K562 (cell line): ENCODE results near the gene VAC14. TPM values are rescaled to one million over a fixed set of nuclear protein-coding genes. Genes with fewer than 3 reads are reported as not detected.
A peak's percentile ranks its signal among the peaks of the same experiment; 100 is the strongest.

Source experiments
- C11orf30 ChIP-seq: fragments of 450-650 bp; IDR thresholded peaks from 2 replicates; pipeline ENCODE4 v1.6.1; 2016; ENCODE audit warnings: low read depth, mild to moderate bottlenecking
- CBFB ChIP-seq: sonication (generic); formaldehyde crosslinking; IDR thresholded peaks from 2 replicates; pipeline ENCODE4 v1.4.0; 2020; ENCODE audit warnings: mild to moderate bottlenecking, missing genetic modification reagents
- CCAR2 ChIP-seq: fragments of 200-400 bp; formaldehyde crosslinking; IDR thresholded peaks from 2 replicates; pipeline ENCODE4 v1.6.1; 2017; ENCODE audit warnings: mild to moderate bottlenecking, low read depth, low read length
- CLOCK ChIP-seq: fragments of 250-450 bp; sonication (Bioruptor Pico); IDR thresholded peaks from 2 replicates; pipeline ENCODE4 v1.4.0; 2020; ENCODE audit warnings: mild to moderate bottlenecking, moderate library complexity, borderline replicate concordance
- CTCF ChIP-seq, 3 experiments: IDR thresholded peaks in 2 of 3; conservative IDR thresholded peaks in 1 of 3; 2 replicates each; pipeline ENCODE4 v1.5.1; 2011 to 2012; ENCODE audit warnings: low read length in 3 of 3, mild to moderate bottlenecking in 3 of 3, control low read depth in 2 of 3, improper control_type of control experiment in 1 of 3, inconsistent platforms in 1 of 3, low read depth in 1 of 3, mixed read lengths in 1 of 3, moderate library complexity in 1 of 3; ENCODE audit not compliant: insufficient read depth in 2 of 3
- HNRNPL ChIP-seq: fragments of 200-400 bp; formaldehyde crosslinking; IDR thresholded peaks from 2 replicates; pipeline ENCODE4 v1.6.1; 2017; ENCODE audit warnings: low read depth, mild to moderate bottlenecking, low read length
- IFI16 ChIP-seq: fragments of 250-450 bp; sonication (Bioruptor Pico); IDR thresholded peaks from 2 replicates; pipeline ENCODE4 v2.1.2; 2022; ENCODE audit warnings: mild to moderate bottlenecking, inconsistent platforms
- MAFK ChIP-seq: IDR thresholded peaks from 2 replicates; pipeline ENCODE4 v1.6.1; 2011; ENCODE audit warnings: low read length, improper control_type of control experiment
- MECOM ChIP-seq: fragments of 250-450 bp; sonication (Bioruptor Pico); IDR thresholded peaks from 2 replicates; pipeline ENCODE4 v1.8.0; 2022; ENCODE audit warnings: inconsistent platforms
- MTA3 ChIP-seq: fragments of 450-650 bp; formaldehyde crosslinking; IDR thresholded peaks from 2 replicates; pipeline ENCODE4 v1.6.1; 2017; ENCODE audit warnings: mild to moderate bottlenecking, borderline replicate concordance
- NR2C1 ChIP-seq, 2 experiments: fragments of 450-650 bp; IDR thresholded peaks; 2 replicates each; pipeline ENCODE4 v1.6.1; 2017; ENCODE audit warnings: mild to moderate bottlenecking in 2 of 2, antibody characterized with exemption in 1 of 2, inconsistent platforms in 1 of 2, missing compliant biosample characterization in 1 of 2, missing genetic modification characterization in 1 of 2
- NR2F6 ChIP-seq: fragments of 450-650 bp; formaldehyde crosslinking; IDR thresholded peaks from 2 replicates; pipeline ENCODE4 v1.4.0; 2020; ENCODE audit warnings: mild to moderate bottlenecking
- NRF1 ChIP-seq, 2 experiments: fragments of 450-650 bp; IDR thresholded peaks in 1 of 2; conservative IDR thresholded peaks in 1 of 2; 2 replicates each; pipeline ENCODE4 v1.6.1; 2014; ENCODE audit warnings: mild to moderate bottlenecking in 2 of 2
- PRMT5 ChIP-seq: sonication (generic); formaldehyde crosslinking; IDR thresholded peaks from 2 replicates; pipeline ENCODE4 v1.5.0; 2020; ENCODE audit warnings: missing genetic modification reagents
- RBFOX2 ChIP-seq: fragments of 200-400 bp; formaldehyde crosslinking; IDR thresholded peaks from 2 replicates; pipeline ENCODE4 v1.6.1; 2017; ENCODE audit warnings: low read depth, mild to moderate bottlenecking, low read length, moderate library complexity
- VEZF1 ChIP-seq: fragments of 200-800 bp; sonication (Bioruptor generic); IDR thresholded peaks from 2 replicates; pipeline ENCODE4 v1.6.1; 2017; ENCODE audit warnings: missing genetic modification characterization, missing compliant biosample characterization
- ZBTB12 ChIP-seq: fragments of 250-450 bp; sonication (Bioruptor Pico); IDR thresholded peaks from 2 replicates; pipeline ENCODE4 v1.4.0; 2020
- ZNF23 ChIP-seq: fragments of 250-450 bp; sonication (Bioruptor Pico); IDR thresholded peaks from 2 replicates; pipeline ENCODE4 v1.4.0; 2020; ENCODE audit warnings: mild to moderate bottlenecking
- ZNF280A ChIP-seq: fragments of 450-650 bp; IDR thresholded peaks from 2 replicates; pipeline ENCODE4 v1.6.1; 2018; ENCODE audit warnings: mild to moderate bottlenecking, low read depth; ENCODE audit not compliant: partially characterized antibody
- ZNF644 ChIP-seq: fragments of 200-800 bp; sonication (Bioruptor generic); IDR thresholded peaks from 2 replicates; pipeline ENCODE4 v1.6.1; 2016; ENCODE audit warnings: low read depth, missing genetic modification characterization, missing compliant biosample characterization
- ZNF778 ChIP-seq: fragments of 450-650 bp; formaldehyde crosslinking; IDR thresholded peaks from 2 replicates; pipeline ENCODE4 v1.4.0; 2020; ENCODE audit warnings: mild to moderate bottlenecking, moderate library complexity
- polyA plus RNA-seq, 8 experiments: library from polyadenylated mRNA; depleted of rRNA in 4 of 8; stranded (reverse) in 5 of 8; unstranded in 3 of 8; fragments of >200 nt; fragmentation: Nextera tagmentation in 2 of 8; fragmentation: Illumina TruSeq in 1 of 8; extraction: Ambion mirVana in 2 of 8; extraction: Trizol in 1 of 8; gene quantifications; 2 replicates each; pipeline versions ENCODE4 v1.2.1 to v1.2.3, GENCODE V29; 2011 to 2014; ENCODE audit warnings: inconsistent platforms in 1 of 8, missing spikeins in 1 of 8
- total RNA-seq, 7 experiments: library from RNA; depleted of rRNA in 6 of 7; stranded (reverse); fragments of >200 nt in 6 of 7; fragmentation: Illumina TruSeq in 2 of 7; extraction: Trizol in 2 of 7; gene quantifications; 2 replicates each; pipeline versions ENCODE4 v1.2.1 to v1.2.3, GENCODE V29; 2011 to 2021; ENCODE audit warnings: low replicate concordance in 1 of 7

VAC14 gene
- total and polyA plus RNA-seq, 9 of the 15 experiments (the other 6 are each of a cell fraction or from before 2014, with no cell fraction given), result 1.3 to 41.6 (median 26.6) TPM

- no peak for TF ChIP-seq CTCF (IDR thresholded peaks at IDR 0.05 in 2 of 3, conservative IDR thresholded peaks at IDR 0.05 in 1 of 3; ENCODE audit: insufficient read depth in 2 of 3, low read depth in 1 of 3, low read length in 3 of 3)
- TF ChIP-seq ZNF280A, result no peak
- peak; percentile 78 to 81; a peak in 2 of 4 replicates for TF ChIP-seq NRF1 (conservative IDR thresholded peaks at IDR 0.05 in 1 of 2, IDR thresholded peaks at IDR 0.05 in 1 of 2)
- no peak for TF ChIP-seq ZNF644 (tag)
- TF ChIP-seq CCAR2, result no peak
- TF ChIP-seq CBFB (CRISPR knock-in tag), result no peak
- TF ChIP-seq PRMT5 (CRISPR knock-in tag), result no peak
- no peak for TF ChIP-seq MAFK
- TF ChIP-seq MTA3, result peak; percentile 17; the same call in 1 of the 2 replicates
- TF ChIP-seq NR2F6 (CRISPR knock-in tag), result no peak
- no peak for TF ChIP-seq ZNF778 (CRISPR knock-in tag)
- 0 out of 2 replicates have a peak, but pooled peaks have one; percentile 11 for TF ChIP-seq HNRNPL
- peak; percentile 98 for TF ChIP-seq VEZF1
- TF ChIP-seq ZNF23 (CRISPR knock-in tag), result no peak
- no peak for TF ChIP-seq IFI16 (CRISPR knock-in tag)
- TF ChIP-seq C11orf30, result no peak
- TF ChIP-seq ZBTB12, result no peak
- no peak for TF ChIP-seq NR2C1 (IDR thresholded peaks at IDR 0.05)
- TF ChIP-seq NR2C1 (tag; IDR thresholded peaks at IDR 0.05), result no peak
- TF ChIP-seq MECOM (CRISPR knock-in tag), result no peak
- no peak for TF ChIP-seq CLOCK
- TF ChIP-seq RBFOX2, result peak; percentile 65; the same call in 1 of the 2 replicates
These were observed 115.0 kb downstream of the VAC14 start, which contains the start of gene MTSS2 (continued) for GRCh38 chr16:70685938-70686375.
